GM19468 (cell line): Measurements from ENCODE around the gene DACH1.

Source experiments
- ATAC-seq: cut with Tn5 transposase; IDR thresholded peaks from one replicate; pipeline ENCODE4 v1.9.1; 2021; ENCODE audit warnings: mild to moderate bottlenecking, moderate library complexity, moderate number of reproducible peaks; ENCODE audit not compliant: unreplicated experiment; ENCODE audit errors: extremely low read depth

DACH1 gene

GRCh38 chr13:71603255-71603654 lies 263.7 kb downstream of the DACH1 start:
- ATAC-seq = no peak

GRCh38 chr13:71602344-71602743 lies 264.7 kb downstream of the DACH1 start:
- no peak for ATAC-seq

GRCh38 chr13:71597150-71597549 lies 269.9 kb downstream of the DACH1 start:
- no peak for ATAC-seq

- no peak for ATAC-seq
Observed at GRCh38 chr13:71596116-71596515, 270.9 kb downstream of the DACH1 start.

GRCh38 chr13:71593566-71593965 lies 273.4 kb downstream of the DACH1 start:
- no peak for ATAC-seq

- ATAC-seq = no peak
Observed at GRCh38 chr13:71591374-71591773, 275.6 kb downstream of the DACH1 start.

GRCh38 chr13:71590654-71591148 lies 276.3 kb downstream of the DACH1 start:
- ATAC-seq = no peak

GRCh38 chr13:71589032-71589431 lies 278.0 kb downstream of the DACH1 start:
- ATAC-seq = no peak

GRCh38 chr13:71587817-71588216 lies 279.2 kb downstream of the DACH1 start:
- no peak for ATAC-seq

GRCh38 chr13:71587193-71587592 lies 279.8 kb downstream of the DACH1 start:
- ATAC-seq = no peak

GRCh38 chr13:71583581-71583980 lies 283.4 kb downstream of the DACH1 start:
- ATAC-seq = no peak

GRCh38 chr13:71580614-71581013 lies 286.4 kb downstream of the DACH1 start:
- ATAC-seq = no peak

- no peak for ATAC-seq
Observed at GRCh38 chr13:71578048-71578447, 289.0 kb downstream of the DACH1 start.

- ATAC-seq = no peak
Observed at GRCh38 chr13:71577127-71577526, 289.9 kb downstream of the DACH1 start.

GRCh38 chr13:71576571-71576970 lies 290.4 kb downstream of the DACH1 start:
- no peak for ATAC-seq

GRCh38 chr13:71546881-71547280 lies 320.1 kb downstream of the DACH1 start:
- ATAC-seq = no peak

GRCh38 chr13:71540098-71540497 lies 326.9 kb downstream of the DACH1 start:
- no peak for ATAC-seq

GRCh38 chr13:71536201-71536600 lies 330.8 kb downstream of the DACH1 start:
- ATAC-seq = no peak

- no peak for ATAC-seq
Observed at GRCh38 chr13:71524613-71525304, 342.2 kb downstream of the DACH1 start.

- no peak for ATAC-seq
Observed at GRCh38 chr13:71524245-71524612, 342.8 kb downstream of the DACH1 start.

GRCh38 chr13:71522941-71523526 lies 344.0 kb downstream of the DACH1 start:
- ATAC-seq = no peak

- ATAC-seq = no peak
Observed at GRCh38 chr13:71517004-71517403, 350.0 kb downstream of the DACH1 start.
